ENCODE results near the gene NAV3. TPM values are rescaled to one million over a fixed set of nuclear protein-coding genes. Genes with fewer than 3 reads are reported as not detected.
A peak's percentile ranks its signal among the peaks of the same experiment; 100 is the strongest.

The NAV3 gene
- total RNA-seq, 1 experiment from 2014 or later = 6.8 TPM

GRCh38 chr12:78210506-78210860 is 379.8 kb downstream of the NAV3 start:
- Histone ChIP-seq H3K9me3 (ENCODE audit: low read length) (no peaks in the 10 kb centered on the region), H3K4me3 (ENCODE audit: low read length) (no peak overlapping the region), H3K4me1 (ENCODE audit: insufficient read depth, low read length) (peaks cover 23% of the 10 kb centered on the region), H2AFZ (ENCODE audit: low read length) (no peak overlapping the region), H3K27ac (ENCODE audit: low read length) (peak overlapping the region; percentile 10), H4K20me1 (ENCODE audit: low read length) (no peaks in the 10 kb centered on the region), H3F3A (ENCODE audit: low read length, unreplicated experiment) (no peaks in the 10 kb centered on the region), H3K36me3 (ENCODE audit: low read depth, low read length) (no peaks in the 10 kb centered on the region), H3K9me2 (replicated peaks; ENCODE audit: low read length) (no peaks in the 10 kb centered on the region), H3K4me2 (ENCODE audit: low read length) (no peak overlapping the region), H3K27me3 (ENCODE audit: low read length) (no peaks in the 10 kb centered on the region), H3K9ac (ENCODE audit: low read length) (no peak overlapping the region), H3K79me2 (ENCODE audit: low read length) (no peaks in the 10 kb centered on the region)
- ATAC-seq (peak; percentile 7), DNase-seq (no peak)
- no peak for TF ChIP-seq EZH2phosphoT487 (IDR thresholded peaks at IDR 0.05; ENCODE audit: borderline replicate concordance, low read length)
- TF ChIP-seq EZH2 (IDR thresholded peaks at IDR 0.05; ENCODE audit: low read length, unreplicated experiment) = no peak
- TF ChIP-seq, protein P1, sequence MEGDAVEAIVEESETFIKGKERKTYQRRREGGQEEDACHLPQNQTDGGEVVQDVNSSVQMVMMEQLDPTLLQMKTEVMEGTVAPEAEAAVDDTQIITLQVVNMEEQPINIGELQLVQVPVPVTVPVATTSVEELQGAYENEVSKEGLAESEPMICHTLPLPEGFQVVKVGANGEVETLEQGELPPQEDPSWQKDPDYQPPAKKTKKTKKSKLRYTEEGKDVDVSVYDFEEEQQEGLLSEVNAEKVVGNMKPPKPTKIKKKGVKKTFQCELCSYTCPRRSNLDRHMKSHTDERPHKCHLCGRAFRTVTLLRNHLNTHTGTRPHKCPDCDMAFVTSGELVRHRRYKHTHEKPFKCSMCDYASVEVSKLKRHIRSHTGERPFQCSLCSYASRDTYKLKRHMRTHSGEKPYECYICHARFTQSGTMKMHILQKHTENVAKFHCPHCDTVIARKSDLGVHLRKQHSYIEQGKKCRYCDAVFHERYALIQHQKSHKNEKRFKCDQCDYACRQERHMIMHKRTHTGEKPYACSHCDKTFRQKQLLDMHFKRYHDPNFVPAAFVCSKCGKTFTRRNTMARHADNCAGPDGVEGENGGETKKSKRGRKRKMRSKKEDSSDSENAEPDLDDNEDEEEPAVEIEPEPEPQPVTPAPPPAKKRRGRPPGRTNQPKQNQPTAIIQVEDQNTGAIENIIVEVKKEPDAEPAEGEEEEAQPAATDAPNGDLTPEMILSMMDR (conservative IDR thresholded peaks at IDR 0.05; ENCODE audit: low read depth, low read length) = no peak
- ChIA-PET CTCF (no interaction called here), POLR2A (ENCODE audit: unreplicated experiment) (no interaction called here)
- intact Hi-C loops (cut with micrococcal nuclease) = loop anchor here (2.0 to 5.0 kb wide), 2 partner anchors 16 to 97 kb away; no protein-coding TSS in a partner anchor
- no TSS peak for BruUV-seq (replicated peaks)

GRCh38 chr12:78210894-78211302 is 380.2 kb downstream of the NAV3 start:
- no peaks in the 10 kb centered on the region for H4K20me1 ChIP-seq (ENCODE audit: low read length)
- DNase-seq (peak; percentile 92), ATAC-seq (peak; percentile 84)
- H3F3A ChIP-seq (ENCODE audit: low read length, unreplicated experiment) = no peaks in the 10 kb centered on the region
- H3K4me1 ChIP-seq (ENCODE audit: insufficient read depth, low read length) = peaks cover 23% of the 10 kb centered on the region
- BruUV-seq (replicated peaks) = no TSS peak
- H3K36me3 ChIP-seq (ENCODE audit: low read depth, low read length) = no peaks in the 10 kb centered on the region
- POLR2A ChIA-PET (ENCODE audit: unreplicated experiment) = no interaction called here
- no peaks in the 10 kb centered on the region for H3K9me3 ChIP-seq (ENCODE audit: low read length)
- no peak overlapping the region for H3K9ac ChIP-seq (ENCODE audit: low read length)
- H3K79me2 ChIP-seq (ENCODE audit: low read length) = no peaks in the 10 kb centered on the region
- no peak overlapping the region for H3K4me2 ChIP-seq (ENCODE audit: low read length)
- no peak for TF ChIP-seq EZH2phosphoT487 (IDR thresholded peaks at IDR 0.05; ENCODE audit: borderline replicate concordance, low read length)
- TF ChIP-seq, protein P1 (conservative IDR thresholded peaks at IDR 0.05; ENCODE audit: low read depth, low read length) = no peak
- TF ChIP-seq EZH2 (IDR thresholded peaks at IDR 0.05; ENCODE audit: low read length, unreplicated experiment) = no peak
- no peak overlapping the region for H2AFZ ChIP-seq (ENCODE audit: low read length)
- H3K9me2 ChIP-seq (replicated peaks; ENCODE audit: low read length) = no peaks in the 10 kb centered on the region
- no peak overlapping the region for H3K4me3 ChIP-seq (ENCODE audit: low read length)
- CTCF ChIA-PET = no interaction called here
- intact Hi-C loops (cut with micrococcal nuclease) = loop anchor here (2.0 to 5.0 kb wide), 2 partner anchors 16 to 96 kb away; no protein-coding TSS in a partner anchor
- H3K27me3 ChIP-seq (ENCODE audit: low read length) = no peaks in the 10 kb centered on the region
- peak overlapping the region; percentile 10 for H3K27ac ChIP-seq (ENCODE audit: low read length)

GRCh38 chr12:78220811-78221210 is 390.1 kb downstream of the NAV3 start:
- no peaks in the 10 kb centered on the region for H3K27me3 ChIP-seq (ENCODE audit: low read length)
- intact Hi-C loops (cut with micrococcal nuclease) = no loop called here
- H3K9ac ChIP-seq (ENCODE audit: low read length) = no peak overlapping the region
- H3K4me1 ChIP-seq (ENCODE audit: insufficient read depth, low read length) = no peaks in the 10 kb centered on the region
- no peak overlapping the region for H3K4me2 ChIP-seq (ENCODE audit: low read length)
- BruUV-seq (replicated peaks) = no TSS peak
- H3K4me3 ChIP-seq (ENCODE audit: low read length) = no peak overlapping the region
- ChIA-PET CTCF (no interaction called here), POLR2A (ENCODE audit: unreplicated experiment) (interaction anchor here (0.6 kb wide), 1 partner anchor 132 kb away, joined by 7 read pairs; no protein-coding TSS in a partner anchor)
- H3K9me3 ChIP-seq (ENCODE audit: low read length) = no peaks in the 10 kb centered on the region
- H2AFZ ChIP-seq (ENCODE audit: low read length) = no peak overlapping the region
- DNase-seq (no peak), ATAC-seq (no peak)
- H3K79me2 ChIP-seq (ENCODE audit: low read length) = no peaks in the 10 kb centered on the region
- no peak overlapping the region for H3K27ac ChIP-seq (ENCODE audit: low read length)
- TF ChIP-seq EZH2phosphoT487 (IDR thresholded peaks at IDR 0.05; ENCODE audit: borderline replicate concordance, low read length) (no peak), EZH2 (IDR thresholded peaks at IDR 0.05; ENCODE audit: low read length, unreplicated experiment) (no peak)
- TF ChIP-seq, protein P1 (conservative IDR thresholded peaks at IDR 0.05; ENCODE audit: low read depth, low read length) = no peak
- no peaks in the 10 kb centered on the region for H3K9me2 ChIP-seq (replicated peaks; ENCODE audit: low read length)
- H3K36me3 ChIP-seq (ENCODE audit: low read depth, low read length) = no peaks in the 10 kb centered on the region
- H3F3A ChIP-seq (ENCODE audit: low read length, unreplicated experiment) = no peaks in the 10 kb centered on the region
- no peaks in the 10 kb centered on the region for H4K20me1 ChIP-seq (ENCODE audit: low read length)

Data from PC-3 (cell line).